Measurements from ENCODE around the gene TIMM50. TPM values are rescaled to one million over a fixed set of nuclear protein-coding genes. Genes with fewer than 3 reads are reported as not detected.

TIMM50 gene
- total RNA-seq, 4 donors from 2014 or later, result 35.0 to 41.9 (median 37.1) TPM

- H3K4me3 ChIP-seq (ENCODE audit: low read depth, poor library complexity, severe bottlenecking), result no peak overlapping the region
- no peak for DNase-seq (ENCODE audit: low spot score in 2 of 2)
- no peak for TF ChIP-seq POLR2A (IDR thresholded peaks at IDR 0.05)
- TF ChIP-seq, protein P1, sequence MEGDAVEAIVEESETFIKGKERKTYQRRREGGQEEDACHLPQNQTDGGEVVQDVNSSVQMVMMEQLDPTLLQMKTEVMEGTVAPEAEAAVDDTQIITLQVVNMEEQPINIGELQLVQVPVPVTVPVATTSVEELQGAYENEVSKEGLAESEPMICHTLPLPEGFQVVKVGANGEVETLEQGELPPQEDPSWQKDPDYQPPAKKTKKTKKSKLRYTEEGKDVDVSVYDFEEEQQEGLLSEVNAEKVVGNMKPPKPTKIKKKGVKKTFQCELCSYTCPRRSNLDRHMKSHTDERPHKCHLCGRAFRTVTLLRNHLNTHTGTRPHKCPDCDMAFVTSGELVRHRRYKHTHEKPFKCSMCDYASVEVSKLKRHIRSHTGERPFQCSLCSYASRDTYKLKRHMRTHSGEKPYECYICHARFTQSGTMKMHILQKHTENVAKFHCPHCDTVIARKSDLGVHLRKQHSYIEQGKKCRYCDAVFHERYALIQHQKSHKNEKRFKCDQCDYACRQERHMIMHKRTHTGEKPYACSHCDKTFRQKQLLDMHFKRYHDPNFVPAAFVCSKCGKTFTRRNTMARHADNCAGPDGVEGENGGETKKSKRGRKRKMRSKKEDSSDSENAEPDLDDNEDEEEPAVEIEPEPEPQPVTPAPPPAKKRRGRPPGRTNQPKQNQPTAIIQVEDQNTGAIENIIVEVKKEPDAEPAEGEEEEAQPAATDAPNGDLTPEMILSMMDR (IDR thresholded peaks at IDR 0.05), result no peak
- intact Hi-C loops (cut with DNase I; ENCODE audit: low total_unique reads), result no loop called here
- WGBS, 2 donors, result 88 to 89% methylated on average over 5 of the region's 5 CpGs
These were observed 15.4 kb downstream of the TIMM50 start for GRCh38 chr19:39496063-39496462.

DNA sequence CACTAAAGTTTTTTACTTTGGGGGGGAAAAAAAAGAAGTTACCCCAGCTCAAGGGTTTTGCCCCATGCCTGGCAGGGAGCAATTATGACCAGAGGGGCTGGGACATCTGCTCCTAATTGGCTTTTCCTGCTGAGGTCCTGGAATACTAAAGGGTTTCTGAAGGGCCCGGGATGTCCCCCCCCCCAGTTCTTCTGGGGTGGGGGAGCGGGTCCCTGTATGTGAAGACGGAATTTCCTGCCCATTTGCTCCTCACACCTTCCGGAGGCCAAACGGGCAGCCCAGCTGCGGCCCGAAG, 17.0 kb downstream of the TIMM50 start:
- DNase-seq (ENCODE audit: low spot score in 2 of 2), result no peak
- no peak overlapping the region for H3K4me3 ChIP-seq (ENCODE audit: low read depth, poor library complexity, severe bottlenecking)
- TF ChIP-seq, protein P1 (IDR thresholded peaks at IDR 0.05), result no peak
- TF ChIP-seq POLR2A (IDR thresholded peaks at IDR 0.05), result no peak
- intact Hi-C loops (cut with DNase I; ENCODE audit: low total_unique reads), result no loop called here
- WGBS, 2 donors, result 0 to 2% methylated on average over 7 of the region's 7 CpGs

- no peak for TF ChIP-seq POLR2A (IDR thresholded peaks at IDR 0.05)
- TF ChIP-seq, protein P1 (IDR thresholded peaks at IDR 0.05), result no peak
- no peak overlapping the region for H3K4me3 ChIP-seq (ENCODE audit: low read depth, poor library complexity, severe bottlenecking)
- no peak for DNase-seq (ENCODE audit: low spot score in 2 of 2)
- WGBS, 2 donors, result 1% methylated on average over 29 of the region's 40 CpGs
- intact Hi-C loops (cut with DNase I; ENCODE audit: low total_unique reads), result no loop called here
These were observed 17.6 kb downstream of the TIMM50 start for GRCh38 chr19:39497996-39498797.

GRCh38 chr19:39498798-39499642, 18.4 kb downstream of the TIMM50 start, which contains the start of gene DLL3:
Gene DLL3, plus strand, starts transcription at chr19:39498947. Its CDS starts 28 bp downstream, at chr19:39498975.
- H3K4me3 ChIP-seq (ENCODE audit: low read depth, poor library complexity, severe bottlenecking), result no peak within 1 kb of the TSS
- no peak for DNase-seq (ENCODE audit: low spot score in 2 of 2)
- intact Hi-C loops (cut with DNase I; ENCODE audit: low total_unique reads), result no loop called here
- TF ChIP-seq POLR2A (IDR thresholded peaks at IDR 0.05), result no peak
- TF ChIP-seq, protein P1 (IDR thresholded peaks at IDR 0.05), result no peak
- WGBS, 2 donors, result 1 to 2% methylated on average over 33 to 46 of the region's 60 CpGs

DNA sequence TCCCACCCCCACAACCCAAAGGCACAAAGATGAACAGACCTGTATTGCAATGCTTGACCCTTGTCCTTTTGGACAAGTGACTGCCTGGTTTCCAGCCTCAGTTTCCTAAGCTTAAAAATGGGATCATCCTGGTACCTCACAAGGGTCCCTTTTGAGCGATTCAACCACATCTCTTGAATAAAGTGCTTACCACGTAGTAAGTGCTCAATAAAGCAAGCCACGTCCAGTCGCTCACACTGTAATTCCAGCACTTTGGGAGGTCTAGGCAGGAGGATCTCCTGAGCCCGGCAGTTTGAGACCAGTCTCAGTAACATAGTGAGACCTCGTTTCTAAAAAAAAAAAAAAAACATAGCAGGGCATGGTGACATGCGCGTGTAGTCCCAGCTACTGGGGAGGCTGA, 19.3 kb downstream of the TIMM50 start:
- no peak overlapping the region for H3K4me3 ChIP-seq (ENCODE audit: low read depth, poor library complexity, severe bottlenecking)
- WGBS, 2 donors, result 77 to 80% methylated on average over 8 of the region's 8 CpGs
- intact Hi-C loops (cut with DNase I; ENCODE audit: low total_unique reads), result no loop called here
- TF ChIP-seq POLR2A (IDR thresholded peaks at IDR 0.05), result no peak
- TF ChIP-seq, protein P1 (IDR thresholded peaks at IDR 0.05), result no peak
- DNase-seq (ENCODE audit: low spot score in 2 of 2), result no peak

Measured in lower leg skin (tissue), 4 donors.